Tibial nerve (tissue), 4 donors: ENCODE measurements around the gene ALK.

Experiments
- EP300 ChIP-seq, 2 donors: sonication (generic); formaldehyde crosslinking; IDR thresholded peaks; one replicate each; pipeline ENCODE4 v1.6.1; 2017; ENCODE audit warnings: antibody characterized with exemption in 2 of 2, mild to moderate bottlenecking in 1 of 2
- POLR2A ChIP-seq, 2 donors: fragments of 450-650 bp; IDR thresholded peaks; one replicate each; pipeline ENCODE4 v1.6.1; 2017; ENCODE audit warnings: antibody characterized with exemption in 2 of 2, mild to moderate bottlenecking in 2 of 2, moderate library complexity in 2 of 2
- TF ChIP-seq, protein P1 (sequence below), 5 experiments: fragments of 200-600 bp in 3 of 5; fragments of 450-650 bp in 2 of 5; sonication (generic) in 3 of 5; IDR thresholded peaks; one replicate each; pipeline ENCODE4 v1.5.1; 2016 to 2019; ENCODE audit warnings: antibody characterized with exemption in 5 of 5, mild to moderate bottlenecking in 3 of 5, moderate library complexity in 2 of 5

GRCh38 chr2:29749041-29749440 is 172.3 kb downstream of the ALK start:
- TF ChIP-seq, protein P1, sequence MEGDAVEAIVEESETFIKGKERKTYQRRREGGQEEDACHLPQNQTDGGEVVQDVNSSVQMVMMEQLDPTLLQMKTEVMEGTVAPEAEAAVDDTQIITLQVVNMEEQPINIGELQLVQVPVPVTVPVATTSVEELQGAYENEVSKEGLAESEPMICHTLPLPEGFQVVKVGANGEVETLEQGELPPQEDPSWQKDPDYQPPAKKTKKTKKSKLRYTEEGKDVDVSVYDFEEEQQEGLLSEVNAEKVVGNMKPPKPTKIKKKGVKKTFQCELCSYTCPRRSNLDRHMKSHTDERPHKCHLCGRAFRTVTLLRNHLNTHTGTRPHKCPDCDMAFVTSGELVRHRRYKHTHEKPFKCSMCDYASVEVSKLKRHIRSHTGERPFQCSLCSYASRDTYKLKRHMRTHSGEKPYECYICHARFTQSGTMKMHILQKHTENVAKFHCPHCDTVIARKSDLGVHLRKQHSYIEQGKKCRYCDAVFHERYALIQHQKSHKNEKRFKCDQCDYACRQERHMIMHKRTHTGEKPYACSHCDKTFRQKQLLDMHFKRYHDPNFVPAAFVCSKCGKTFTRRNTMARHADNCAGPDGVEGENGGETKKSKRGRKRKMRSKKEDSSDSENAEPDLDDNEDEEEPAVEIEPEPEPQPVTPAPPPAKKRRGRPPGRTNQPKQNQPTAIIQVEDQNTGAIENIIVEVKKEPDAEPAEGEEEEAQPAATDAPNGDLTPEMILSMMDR (IDR thresholded peaks at IDR 0.05): no peak
- TF ChIP-seq POLR2A (IDR thresholded peaks at IDR 0.05) (no peak), EP300 (IDR thresholded peaks at IDR 0.05) (no peak)
